ENCODE data around the gene PTMA. TPM values are rescaled to one million over a fixed set of nuclear protein-coding genes. Genes with fewer than 3 reads are reported as not detected.

PTMA gene
- total and polyA plus RNA-seq, 11 donors = 143 to 707 (median 207) TPM

GRCh38 chr2:231722721-231723307 lies 14.5 kb downstream of the PTMA start:
- 89 to 92% (median 91%) methylated on average over 8 of the region's 8 CpGs for WGBS, 4 donors
- TF ChIP-seq, protein P1, sequence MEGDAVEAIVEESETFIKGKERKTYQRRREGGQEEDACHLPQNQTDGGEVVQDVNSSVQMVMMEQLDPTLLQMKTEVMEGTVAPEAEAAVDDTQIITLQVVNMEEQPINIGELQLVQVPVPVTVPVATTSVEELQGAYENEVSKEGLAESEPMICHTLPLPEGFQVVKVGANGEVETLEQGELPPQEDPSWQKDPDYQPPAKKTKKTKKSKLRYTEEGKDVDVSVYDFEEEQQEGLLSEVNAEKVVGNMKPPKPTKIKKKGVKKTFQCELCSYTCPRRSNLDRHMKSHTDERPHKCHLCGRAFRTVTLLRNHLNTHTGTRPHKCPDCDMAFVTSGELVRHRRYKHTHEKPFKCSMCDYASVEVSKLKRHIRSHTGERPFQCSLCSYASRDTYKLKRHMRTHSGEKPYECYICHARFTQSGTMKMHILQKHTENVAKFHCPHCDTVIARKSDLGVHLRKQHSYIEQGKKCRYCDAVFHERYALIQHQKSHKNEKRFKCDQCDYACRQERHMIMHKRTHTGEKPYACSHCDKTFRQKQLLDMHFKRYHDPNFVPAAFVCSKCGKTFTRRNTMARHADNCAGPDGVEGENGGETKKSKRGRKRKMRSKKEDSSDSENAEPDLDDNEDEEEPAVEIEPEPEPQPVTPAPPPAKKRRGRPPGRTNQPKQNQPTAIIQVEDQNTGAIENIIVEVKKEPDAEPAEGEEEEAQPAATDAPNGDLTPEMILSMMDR (IDR thresholded peaks at IDR 0.05) = no peak
- TF ChIP-seq POLR2A (IDR thresholded peaks at IDR 0.05) = no peak
- Histone ChIP-seq H3K27ac (no peak overlapping the region), H3K36me3 (no peaks in the 10 kb centered on the region), H3K4me3 (no peak overlapping the region), H3K4me1 (peaks cover 0 to 10% (median 0%) of the 10 kb centered on the region in 12 donors), H3K27me3 (no peaks in the 10 kb centered on the region), H3K9me3 (no peaks in the 10 kb centered on the region)
- ATAC-seq (no peak), DNase-seq (no peak)
- intact Hi-C loops (cut with DNase I) = loop anchor here in 1 of 10 donors (5.0 kb wide), 1 partner anchor 49 kb away; no protein-coding TSS in a partner anchor

GRCh38 chr2:231725476-231725875 lies 17.2 kb downstream of the PTMA start:
- no peaks in the 10 kb centered on the region for H3K9me3 ChIP-seq
- no peaks in the 10 kb centered on the region for H3K27me3 ChIP-seq
- DNase-seq (no peak), ATAC-seq (no peak)
- peaks cover 0 to 6% (median 0%) of the 10 kb centered on the region in 9 donors for H3K36me3 ChIP-seq
- no peak overlapping the region for H3K27ac ChIP-seq
- H3K4me1 ChIP-seq = peaks cover 0 to 4% (median 0%) of the 10 kb centered on the region in 12 donors
- 86 to 92% (median 88%) methylated on average over 10 of the region's 10 CpGs for WGBS, 4 donors
- no peak overlapping the region for H3K4me3 ChIP-seq
- TF ChIP-seq, protein P1 (IDR thresholded peaks at IDR 0.05) = no peak
- TF ChIP-seq POLR2A (IDR thresholded peaks at IDR 0.05) = no peak
- intact Hi-C loops (cut with DNase I) = no loop called here

GRCh38 chr2:231726276-231726675 lies 18.0 kb downstream of the PTMA start:
- Histone ChIP-seq H3K4me3 (no peak overlapping the region), H3K27ac (no peak overlapping the region), H3K4me1 (no peaks in the 10 kb centered on the region), H3K36me3 (peaks cover 0 to 8% (median 2%) of the 10 kb centered on the region in 9 donors), H3K27me3 (no peaks in the 10 kb centered on the region), H3K9me3 (no peaks in the 10 kb centered on the region)
- TF ChIP-seq, protein P1 (IDR thresholded peaks at IDR 0.05) = no peak
- TF ChIP-seq POLR2A (IDR thresholded peaks at IDR 0.05) = no peak
- DNase-seq (no peak), ATAC-seq (peak in 1 of 4 donors; percentile 16)
- intact Hi-C loops (cut with DNase I) = no loop called here
- 78 to 89% (median 86%) methylated on average over 8 of the region's 8 CpGs for WGBS, 4 donors

GRCh38 chr2:231727621-231728020 lies 19.3 kb downstream of the PTMA start:
- peaks cover 0 to 21% (median 16%) of the 10 kb centered on the region in 9 donors for H3K36me3 ChIP-seq
- H3K27me3 ChIP-seq = no peaks in the 10 kb centered on the region
- H3K27ac ChIP-seq = no peak overlapping the region
- TF ChIP-seq POLR2A (IDR thresholded peaks at IDR 0.05) = no peak
- TF ChIP-seq, protein P1 (IDR thresholded peaks at IDR 0.05) = no peak
- DNase-seq (no peak), ATAC-seq (no peak)
- H3K4me1 ChIP-seq = no peaks in the 10 kb centered on the region
- no peaks in the 10 kb centered on the region for H3K9me3 ChIP-seq
- no peak overlapping the region for H3K4me3 ChIP-seq
- intact Hi-C loops (cut with DNase I) = no loop called here
- 69 to 75% (median 72%) methylated on average over 4 of the region's 4 CpGs for WGBS, 4 donors

Measured in heart left ventricle (tissue), 16 donors.